AML-193 (cell line): ENCODE results near the gene BAX.
"Not testable (repeated sequence)": the region's sequence is repeated elsewhere in the genome, so short reads cannot be mapped to it uniquely, and the experiment has no call there.

Experiments
- DNase-seq, 2 experiments: peaks; one replicate each; lab custom pipeline; 2025; lab: John Stamatoyannopoulos, UW

BAX gene

GRCh38 chr19:48954595-48955307 is at the start of gene BAX:
Gene BAX (plus strand): TSS chr19:48954875. CDS start chr19:48954929, 54 bp downstream.
- peak; percentile 78 to 83 for DNase-seq

DNA sequence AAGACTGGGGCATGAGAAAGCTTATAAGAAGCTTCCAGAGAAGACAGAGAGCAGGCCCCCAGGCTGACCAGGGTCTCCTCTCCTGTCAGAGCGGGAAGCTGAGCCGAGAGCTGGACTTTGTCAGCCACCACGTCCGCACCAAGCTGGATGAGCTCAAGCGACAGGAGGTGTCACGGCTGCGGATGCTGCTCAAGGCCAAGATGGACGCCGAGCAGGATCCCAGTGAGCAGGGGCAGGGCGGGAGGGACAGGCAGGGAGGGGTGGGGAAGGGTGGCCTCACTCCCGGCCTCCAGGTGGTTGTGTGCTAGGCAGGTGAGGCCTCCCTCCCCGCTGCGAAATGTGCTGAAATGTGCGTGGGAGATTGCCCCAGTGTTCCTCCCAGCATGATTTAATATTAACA is 49.0 kb upstream of the BAX start:
- DNase-seq: no peak

- no peak for DNase-seq
Measured at GRCh38 chr19:48906324-48906723, 48.4 kb upstream of the BAX start.

- no peak for DNase-seq
Measured at GRCh38 chr19:48907671-48908070, 47.0 kb upstream of the BAX start.

- not testable (repeated sequence) for DNase-seq
Measured at GRCh38 chr19:48909424-48910077, 45.1 kb upstream of the BAX start.

- DNase-seq: no peak
Measured at GRCh38 chr19:48910803-48911202, 43.9 kb upstream of the BAX start.

DNA sequence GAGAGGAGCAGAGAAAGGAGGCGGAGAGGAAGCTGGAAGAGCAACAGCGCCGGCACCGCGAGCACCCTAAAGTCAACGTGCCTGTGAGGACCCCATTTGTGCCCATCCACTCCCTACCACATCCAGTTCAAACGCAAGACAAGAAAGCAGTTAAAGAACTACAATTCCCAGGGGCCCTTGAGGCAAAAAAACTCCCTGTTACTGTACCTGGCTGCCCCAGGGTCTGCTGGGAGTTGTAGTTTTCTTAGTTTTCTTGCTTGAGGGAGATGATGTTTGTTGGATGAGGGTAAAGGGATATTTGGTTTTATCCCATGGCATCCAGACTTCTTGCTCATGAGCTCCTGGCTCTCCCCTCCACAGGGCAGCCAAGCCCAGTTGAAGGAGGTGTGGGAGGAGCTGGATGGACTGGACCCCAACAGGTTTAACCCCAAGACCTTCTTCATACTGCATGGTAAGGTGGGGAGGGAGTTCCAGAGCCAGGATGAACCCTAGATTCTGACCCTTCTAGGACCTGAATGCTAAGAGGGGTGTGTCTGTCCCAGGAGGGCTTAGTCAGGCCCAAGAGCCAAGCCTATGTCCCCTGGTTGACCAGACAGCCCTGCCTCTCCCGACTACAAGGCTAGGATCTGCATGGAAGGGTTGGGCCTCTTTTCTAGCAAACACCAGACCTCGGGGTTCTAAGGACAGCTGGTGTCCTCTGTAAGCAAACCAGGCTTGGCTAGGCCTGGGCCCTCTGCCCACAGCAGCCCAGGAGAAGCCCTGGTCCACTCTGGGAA is 41.4 kb upstream of the BAX start:
- DNase-seq: peak in 1 of 2 experiments; percentile 1

GRCh38 chr19:48914181-48914580 is 40.5 kb upstream of the BAX start:
- DNase-seq: no peak

DNA sequence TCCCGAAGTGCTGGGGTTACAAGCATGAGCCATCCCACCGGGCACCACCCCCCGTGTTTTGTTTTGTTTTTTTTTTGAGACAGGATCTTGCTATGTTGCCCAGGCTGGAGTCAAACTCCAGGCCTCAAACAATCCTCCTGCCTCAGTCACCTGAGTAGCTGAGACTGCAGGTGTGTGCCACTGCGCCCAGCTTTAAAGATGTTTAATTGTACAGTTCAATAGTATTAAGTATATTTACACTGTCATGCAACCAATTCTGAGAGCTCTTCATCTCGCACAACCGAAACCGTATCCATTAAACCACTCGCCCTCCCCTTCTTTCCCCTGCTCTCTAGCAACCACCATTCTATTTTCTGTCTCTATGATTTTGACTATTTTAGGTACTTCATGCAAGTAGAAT is 38.9 kb upstream of the BAX start:
- no peak for DNase-seq

GRCh38 chr19:48918071-48918470 is 36.6 kb upstream of the BAX start:
- DNase-seq: no peak

GRCh38 chr19:48918801-48919247 is 35.9 kb upstream of the BAX start:
- no peak for DNase-seq

GRCh38 chr19:48919271-48919670 is 35.4 kb upstream of the BAX start:
- not testable (repeated sequence) for DNase-seq

DNA sequence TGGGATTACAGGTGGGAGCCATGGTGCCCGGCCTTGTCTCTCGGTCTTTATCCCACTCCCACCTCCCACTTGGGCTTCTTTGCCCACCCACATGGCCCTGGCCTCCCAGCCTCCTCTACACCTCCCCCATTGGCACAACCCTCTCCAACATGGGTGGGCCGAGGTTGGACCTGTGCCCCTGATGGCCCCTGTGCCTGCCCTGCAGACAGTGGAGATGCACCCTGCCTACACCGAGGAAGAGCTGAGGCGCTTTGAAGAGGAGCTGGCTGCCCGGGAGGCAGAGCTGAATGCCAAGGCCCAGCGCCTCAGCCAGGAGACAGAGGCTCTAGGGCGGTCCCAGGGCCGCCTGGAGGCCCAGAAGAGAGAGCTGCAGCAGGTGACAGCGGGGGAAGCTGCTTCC is 33.7 kb upstream of the BAX start:
- DNase-seq: no peak

DNA sequence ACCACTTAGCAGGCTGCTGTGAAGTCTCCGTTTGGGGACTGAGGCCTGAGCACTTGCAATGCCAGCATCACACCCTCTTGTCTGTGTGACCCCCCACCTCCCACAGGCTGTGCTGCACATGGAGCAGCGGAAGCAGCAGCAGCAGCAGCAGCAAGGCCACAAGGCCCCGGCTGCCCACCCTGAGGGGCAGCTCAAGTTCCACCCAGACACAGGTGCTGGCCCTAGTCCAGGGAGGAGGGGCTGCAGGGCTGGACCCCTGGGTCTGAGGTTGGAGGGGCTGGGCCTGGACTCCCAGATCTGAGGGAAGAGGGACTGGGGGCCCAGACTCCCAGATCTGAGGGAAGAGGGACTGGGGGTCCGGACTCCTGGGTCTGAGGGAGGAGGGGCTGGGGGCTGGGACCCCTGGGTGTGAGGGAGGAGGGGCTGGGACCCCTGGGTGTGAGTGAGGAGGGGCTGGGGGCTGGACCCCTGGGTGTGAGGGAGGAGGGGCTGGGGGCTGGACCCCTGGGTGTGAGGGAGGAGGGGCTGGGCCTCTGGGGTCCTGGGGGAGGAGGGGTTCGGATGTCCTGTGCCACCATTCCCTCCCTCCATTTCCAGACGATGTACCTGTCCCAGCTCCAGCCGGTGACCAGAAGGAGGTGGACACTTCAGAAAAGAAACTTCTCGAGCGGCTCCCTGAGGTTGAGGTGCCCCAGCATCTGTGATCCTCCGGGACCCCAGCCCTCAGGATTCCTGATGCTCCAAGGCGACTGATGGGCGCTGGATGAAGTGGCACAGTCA is 32.8 kb upstream of the BAX start:
- DNase-seq: no peak

GRCh38 chr19:48922548-48923490 is 31.9 kb upstream of the BAX start:
- DNase-seq: no peak

- no peak for DNase-seq
Measured at GRCh38 chr19:48925240-48925843, 29.3 kb upstream of the BAX start.

- not testable (repeated sequence) for DNase-seq
Measured at GRCh38 chr19:48925890-48926289, 28.8 kb upstream of the BAX start.

DNA sequence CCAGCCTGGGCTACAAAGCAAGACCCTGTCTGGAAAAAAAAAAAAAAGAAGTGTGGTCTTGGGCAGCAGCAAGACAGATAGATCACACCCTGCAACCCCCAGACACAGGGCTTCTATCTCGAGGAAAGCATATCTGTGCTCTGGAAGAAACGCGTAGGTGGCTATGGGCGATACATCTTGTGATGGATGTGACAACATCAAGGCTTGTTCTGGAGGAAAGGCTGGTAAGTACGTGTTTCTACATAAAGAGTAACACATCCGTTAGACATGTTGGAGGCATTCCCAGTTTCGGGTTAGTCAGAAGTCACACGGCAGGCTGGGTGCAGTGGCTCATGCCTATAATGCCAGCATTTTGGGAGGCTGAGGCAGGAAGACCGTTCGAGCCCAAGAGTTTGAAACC is 27.8 kb upstream of the BAX start:
- DNase-seq: peak in 1 of 2 experiments; percentile 3

DNA sequence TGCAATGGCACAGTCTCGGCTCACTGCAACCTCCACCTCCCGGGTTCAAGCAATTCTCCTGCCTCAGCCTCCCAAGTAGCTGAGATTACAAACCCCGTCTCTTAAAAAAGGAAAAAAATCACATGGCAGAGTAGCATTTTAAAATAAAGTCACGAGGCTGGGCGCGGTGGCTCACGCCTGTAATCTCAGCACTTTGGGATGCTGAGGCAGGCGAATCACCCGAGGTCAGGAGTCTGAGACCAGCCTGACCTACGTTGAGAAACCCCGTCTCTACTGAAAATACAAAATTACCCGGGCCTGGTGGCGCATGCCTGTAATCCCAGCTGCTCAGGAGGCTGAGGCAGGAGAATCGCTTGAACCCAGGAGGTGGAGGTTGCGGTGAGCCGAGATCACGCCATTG is 27.0 kb upstream of the BAX start:
- DNase-seq: not testable (repeated sequence)
